ENCODE measurements around the gene GATA5. TPM values are rescaled to one million over a fixed set of nuclear protein-coding genes. Genes with fewer than 3 reads are reported as not detected.
A peak's percentile ranks its signal among the peaks of the same experiment; 100 is the strongest.

GATA5 gene
- total and polyA plus RNA-seq, 2 donors from 2014 or later = 1.0 to 6.9 TPM

DNA sequence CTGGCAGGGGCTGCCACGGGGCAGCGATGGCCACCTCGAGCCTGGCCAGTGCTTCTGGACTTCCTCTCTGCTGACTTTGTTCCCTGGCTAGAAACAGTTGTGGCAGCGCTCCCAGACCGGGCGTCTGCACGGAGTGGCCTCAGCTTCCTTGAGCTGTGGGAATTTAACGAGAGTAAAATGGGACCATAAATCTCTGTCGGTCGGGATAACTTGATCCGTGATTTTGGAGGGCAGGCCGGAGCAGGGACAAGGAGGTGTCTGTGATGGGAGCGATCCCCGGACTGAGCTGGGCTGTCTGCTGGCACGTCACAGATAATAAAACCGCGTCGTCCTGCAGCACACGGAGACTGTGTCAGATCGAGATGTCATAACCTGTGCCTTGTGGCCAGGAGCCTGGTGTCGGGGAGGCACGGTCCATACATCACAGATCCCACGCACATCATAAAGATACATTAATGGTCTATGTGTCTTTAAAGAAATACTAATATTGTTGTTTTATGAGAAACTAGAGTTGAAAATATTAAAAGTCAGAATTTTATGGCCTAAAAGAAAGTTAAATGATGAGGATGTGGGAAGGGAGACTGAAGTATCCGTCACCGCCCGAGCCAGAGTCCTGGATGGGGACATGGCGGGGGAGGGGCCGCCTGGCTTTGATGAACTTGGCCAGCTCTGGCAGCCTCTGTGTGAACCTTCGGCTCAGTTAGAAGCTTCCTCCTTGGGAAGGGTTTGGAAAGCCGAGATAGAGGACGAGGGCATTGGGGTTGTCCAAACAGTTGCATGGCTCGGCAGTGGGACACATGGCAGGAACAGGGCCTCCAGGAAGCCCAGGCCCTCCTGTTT is 41.9 kb downstream of the GATA5 start:
- Histone ChIP-seq H3K27ac (ENCODE audit: low read depth in 2 of 2, low read length in 2 of 2) (peak overlapping the region in 1 of 2 donors; percentile 24), H3K9me3 (ENCODE audit: control insufficient read depth in 2 of 3, insufficient read depth in 1 of 3, low read length in 3 of 3) (no peaks in the 10 kb centered on the region), H3K9ac (ENCODE audit: low read length in 3 of 3) (no peak overlapping the region), H3K4me1 (ENCODE audit: control insufficient read depth in 2 of 3, insufficient read depth in 2 of 3, low read depth in 1 of 3, low read length in 3 of 3) (peaks cover 0 to 9% (median 3%) of the 10 kb centered on the region in 3 donors), H3K27me3 (ENCODE audit: control insufficient read depth, insufficient read depth, low read length) (no peaks in the 10 kb centered on the region), H3K36me3 (ENCODE audit: control insufficient read depth in 2 of 3, insufficient read depth in 3 of 3, low read length in 3 of 3) (no peaks in the 10 kb centered on the region), H3K4me3 (ENCODE audit: low read length in 3 of 3) (no peak overlapping the region)
- TF ChIP-seq, protein P1, sequence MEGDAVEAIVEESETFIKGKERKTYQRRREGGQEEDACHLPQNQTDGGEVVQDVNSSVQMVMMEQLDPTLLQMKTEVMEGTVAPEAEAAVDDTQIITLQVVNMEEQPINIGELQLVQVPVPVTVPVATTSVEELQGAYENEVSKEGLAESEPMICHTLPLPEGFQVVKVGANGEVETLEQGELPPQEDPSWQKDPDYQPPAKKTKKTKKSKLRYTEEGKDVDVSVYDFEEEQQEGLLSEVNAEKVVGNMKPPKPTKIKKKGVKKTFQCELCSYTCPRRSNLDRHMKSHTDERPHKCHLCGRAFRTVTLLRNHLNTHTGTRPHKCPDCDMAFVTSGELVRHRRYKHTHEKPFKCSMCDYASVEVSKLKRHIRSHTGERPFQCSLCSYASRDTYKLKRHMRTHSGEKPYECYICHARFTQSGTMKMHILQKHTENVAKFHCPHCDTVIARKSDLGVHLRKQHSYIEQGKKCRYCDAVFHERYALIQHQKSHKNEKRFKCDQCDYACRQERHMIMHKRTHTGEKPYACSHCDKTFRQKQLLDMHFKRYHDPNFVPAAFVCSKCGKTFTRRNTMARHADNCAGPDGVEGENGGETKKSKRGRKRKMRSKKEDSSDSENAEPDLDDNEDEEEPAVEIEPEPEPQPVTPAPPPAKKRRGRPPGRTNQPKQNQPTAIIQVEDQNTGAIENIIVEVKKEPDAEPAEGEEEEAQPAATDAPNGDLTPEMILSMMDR (IDR thresholded peaks at IDR 0.05; ENCODE audit: borderline replicate concordance, extremely low read depth, insufficient read depth) = no peak
- peak in 3 of 5 donors; percentile 79 to 86 (median 85) for DNase-seq
- no peak for FAIRE-seq
- intact Hi-C loops (cut with DNase I) = no loop called here

DNA sequence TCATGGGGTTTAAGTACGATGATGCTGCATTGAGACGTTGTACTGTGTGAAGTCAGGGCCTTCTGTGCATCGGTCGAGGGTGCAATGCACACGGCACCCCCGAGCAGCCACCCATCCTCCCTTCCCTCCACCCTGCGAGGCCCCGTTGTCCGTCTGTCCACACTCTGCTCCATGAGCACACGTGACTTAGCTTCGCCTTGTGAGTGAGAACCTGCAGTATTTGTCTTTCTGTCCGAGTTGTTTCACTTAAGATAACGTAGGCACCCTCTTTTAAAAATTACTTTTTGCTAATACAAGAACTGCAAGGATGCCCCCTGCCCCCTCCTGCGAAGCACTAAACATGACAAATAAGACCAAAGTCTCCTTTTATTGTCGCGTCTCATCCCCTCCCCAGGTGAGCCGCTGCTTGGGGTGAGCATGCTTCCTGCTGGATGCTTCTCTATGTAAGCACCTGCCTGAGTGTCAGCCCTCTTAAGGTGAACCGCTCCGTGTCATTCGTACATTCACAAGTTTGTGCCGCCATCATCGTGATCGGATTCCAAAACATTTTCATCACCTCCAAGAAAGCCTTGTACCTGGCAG is 44.8 kb downstream of the GATA5 start:
- H3K9me3 ChIP-seq (ENCODE audit: control insufficient read depth in 2 of 3, insufficient read depth in 1 of 3, low read length in 3 of 3) = no peaks in the 10 kb centered on the region
- peaks cover 0 to 23% (median 6%) of the 10 kb centered on the region in 3 donors for H3K4me1 ChIP-seq (ENCODE audit: control insufficient read depth in 2 of 3, insufficient read depth in 2 of 3, low read depth in 1 of 3, low read length in 3 of 3)
- H3K27ac ChIP-seq (ENCODE audit: low read depth in 2 of 2, low read length in 2 of 2) = no peak overlapping the region
- H3K4me3 ChIP-seq (ENCODE audit: low read length in 3 of 3) = no peak overlapping the region
- FAIRE-seq = no peak
- intact Hi-C loops (cut with DNase I) = no loop called here
- H3K36me3 ChIP-seq (ENCODE audit: control insufficient read depth in 2 of 3, insufficient read depth in 3 of 3, low read length in 3 of 3) = no peaks in the 10 kb centered on the region
- DNase-seq = no peak
- no peaks in the 10 kb centered on the region for H3K27me3 ChIP-seq (ENCODE audit: control insufficient read depth, insufficient read depth, low read length)
- no peak overlapping the region for H3K9ac ChIP-seq (ENCODE audit: low read length in 3 of 3)
- TF ChIP-seq, protein P1 (IDR thresholded peaks at IDR 0.05; ENCODE audit: borderline replicate concordance, extremely low read depth, insufficient read depth) = no peak

DNA sequence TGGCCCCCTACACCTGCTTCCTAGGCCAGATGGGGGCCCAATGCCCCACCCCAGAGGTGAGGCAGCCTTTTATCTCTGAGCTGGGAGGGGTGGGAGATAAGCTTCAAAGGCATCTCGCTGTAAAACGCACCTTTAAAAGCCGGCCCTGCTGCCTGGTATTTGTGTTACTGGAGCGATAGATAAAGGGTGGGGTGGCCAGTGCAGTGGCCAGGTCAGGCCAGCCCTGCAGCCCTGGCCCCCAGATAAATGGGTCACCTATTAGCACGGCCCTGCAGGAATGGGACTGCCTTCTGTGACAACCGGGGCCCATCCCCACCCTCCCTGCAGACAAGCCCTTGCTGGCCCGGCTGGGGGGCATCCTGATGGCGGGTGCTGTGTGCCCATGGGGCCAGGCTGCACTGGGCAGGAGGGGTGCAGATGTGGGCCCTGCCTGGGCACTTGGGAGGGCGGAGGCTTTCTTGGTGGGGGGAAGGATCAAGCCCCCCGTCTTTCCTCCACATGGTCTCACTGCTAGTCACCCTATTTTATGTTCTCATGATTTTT is 45.4 kb downstream of the GATA5 start:
- no peak for FAIRE-seq
- no peaks in the 10 kb centered on the region for H3K27me3 ChIP-seq (ENCODE audit: control insufficient read depth, insufficient read depth, low read length)
- no peaks in the 10 kb centered on the region for H3K9me3 ChIP-seq (ENCODE audit: control insufficient read depth in 2 of 3, insufficient read depth in 1 of 3, low read length in 3 of 3)
- no peak overlapping the region for H3K27ac ChIP-seq (ENCODE audit: low read depth in 2 of 2, low read length in 2 of 2)
- TF ChIP-seq, protein P1 (IDR thresholded peaks at IDR 0.05; ENCODE audit: borderline replicate concordance, extremely low read depth, insufficient read depth) = no peak
- peaks cover 0 to 23% (median 6%) of the 10 kb centered on the region in 3 donors for H3K4me1 ChIP-seq (ENCODE audit: control insufficient read depth in 2 of 3, insufficient read depth in 2 of 3, low read depth in 1 of 3, low read length in 3 of 3)
- H3K9ac ChIP-seq (ENCODE audit: low read length in 3 of 3) = no peak overlapping the region
- H3K4me3 ChIP-seq (ENCODE audit: low read length in 3 of 3) = no peak overlapping the region
- no peak for DNase-seq
- H3K36me3 ChIP-seq (ENCODE audit: control insufficient read depth in 2 of 3, insufficient read depth in 3 of 3, low read length in 3 of 3) = no peaks in the 10 kb centered on the region
- intact Hi-C loops (cut with DNase I) = no loop called here

Data from kidney (tissue), 14 donors.